B cell (primary cell): ENCODE measurements around the gene CSNK2B.

Experiments used
- EZH2 ChIP-seq: IDR thresholded peaks from 2 replicates; pipeline ENCODE4 v1.6.1; 2012; ENCODE audit warnings: borderline replicate concordance, low read depth, mild to moderate bottlenecking, moderate library complexity, low read length; ENCODE audit not compliant: insufficient read depth, poor library complexity, severe bottlenecking
- TF ChIP-seq, protein P1 (sequence below): fragments of 200-600 bp; IDR thresholded peaks from one replicate; pipeline ENCODE4 v1.8.0; 2022; ENCODE audit warnings: antibody characterized with exemption, mild to moderate bottlenecking

DNA sequence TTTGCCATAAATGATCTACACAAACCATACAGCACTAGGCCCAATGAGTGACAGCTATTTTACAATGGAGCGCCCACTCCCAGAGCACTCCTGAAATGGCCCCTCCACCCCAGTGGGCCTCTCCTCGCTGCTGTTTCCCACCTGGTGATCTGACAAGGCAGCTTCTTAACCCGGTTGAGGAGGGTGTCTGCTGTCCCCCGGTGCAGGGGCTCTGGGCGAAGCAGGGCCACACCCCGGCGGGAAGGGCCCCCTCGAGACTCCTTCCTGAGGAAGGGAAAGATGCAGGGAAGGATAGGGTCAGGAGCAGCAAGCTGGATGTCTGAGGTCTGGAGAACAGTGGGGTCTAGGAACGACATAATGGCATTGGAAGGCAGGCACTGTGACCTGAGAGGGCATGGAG, 27.0 kb downstream of the CSNK2B start:
- TF ChIP-seq EZH2 = no peak
- TF ChIP-seq, protein P1, sequence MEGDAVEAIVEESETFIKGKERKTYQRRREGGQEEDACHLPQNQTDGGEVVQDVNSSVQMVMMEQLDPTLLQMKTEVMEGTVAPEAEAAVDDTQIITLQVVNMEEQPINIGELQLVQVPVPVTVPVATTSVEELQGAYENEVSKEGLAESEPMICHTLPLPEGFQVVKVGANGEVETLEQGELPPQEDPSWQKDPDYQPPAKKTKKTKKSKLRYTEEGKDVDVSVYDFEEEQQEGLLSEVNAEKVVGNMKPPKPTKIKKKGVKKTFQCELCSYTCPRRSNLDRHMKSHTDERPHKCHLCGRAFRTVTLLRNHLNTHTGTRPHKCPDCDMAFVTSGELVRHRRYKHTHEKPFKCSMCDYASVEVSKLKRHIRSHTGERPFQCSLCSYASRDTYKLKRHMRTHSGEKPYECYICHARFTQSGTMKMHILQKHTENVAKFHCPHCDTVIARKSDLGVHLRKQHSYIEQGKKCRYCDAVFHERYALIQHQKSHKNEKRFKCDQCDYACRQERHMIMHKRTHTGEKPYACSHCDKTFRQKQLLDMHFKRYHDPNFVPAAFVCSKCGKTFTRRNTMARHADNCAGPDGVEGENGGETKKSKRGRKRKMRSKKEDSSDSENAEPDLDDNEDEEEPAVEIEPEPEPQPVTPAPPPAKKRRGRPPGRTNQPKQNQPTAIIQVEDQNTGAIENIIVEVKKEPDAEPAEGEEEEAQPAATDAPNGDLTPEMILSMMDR = no peak
